ENCODE data around the gene LOXHD1.

LOXHD1 gene

DNA sequence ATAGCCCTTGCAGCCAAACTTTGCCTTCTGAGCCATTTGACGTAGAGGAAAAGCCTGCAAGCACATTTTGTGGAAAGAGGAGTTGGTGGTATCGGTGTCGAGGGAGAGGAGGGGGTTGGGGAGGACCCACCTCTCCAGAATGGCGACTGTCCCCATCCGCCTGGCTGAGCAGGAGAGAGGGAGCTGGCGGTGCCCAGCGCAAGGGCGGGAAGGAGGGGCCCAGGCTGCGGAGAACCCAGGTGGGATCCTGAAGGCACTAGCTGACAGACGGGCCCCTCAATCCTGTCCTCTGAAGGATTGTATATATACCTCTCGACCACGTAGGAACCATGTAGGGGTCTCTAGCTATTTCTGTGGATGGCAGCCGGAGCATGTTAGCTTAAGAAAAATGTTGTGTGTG lies 200.3 kb downstream of the LOXHD1 start:
- in situ Hi-C loops (cut with MboI; ENCODE audit: low sequenced_read_pairs), result no loop called here

DNA sequence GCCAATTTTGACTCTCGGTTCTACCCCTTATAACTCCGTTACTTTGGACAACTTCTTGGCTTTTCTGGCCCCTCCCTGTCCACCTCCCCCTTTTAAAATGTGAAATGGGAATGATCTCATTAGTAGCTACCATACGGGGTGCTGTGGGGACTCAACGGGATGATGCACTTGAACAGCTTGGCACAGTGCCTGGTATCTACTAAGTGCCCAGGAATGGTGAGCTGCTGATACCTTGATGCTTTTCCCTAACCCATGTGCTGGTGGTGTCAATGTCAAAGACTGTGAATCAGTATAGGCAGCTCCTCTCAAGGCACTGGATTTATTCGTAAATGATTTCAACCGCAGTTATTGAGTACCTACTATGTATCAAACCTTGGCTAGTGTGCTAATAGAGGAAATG lies 204.2 kb downstream of the LOXHD1 start:
- in situ Hi-C loops (cut with MboI; ENCODE audit: low sequenced_read_pairs), result no loop called here

DNA sequence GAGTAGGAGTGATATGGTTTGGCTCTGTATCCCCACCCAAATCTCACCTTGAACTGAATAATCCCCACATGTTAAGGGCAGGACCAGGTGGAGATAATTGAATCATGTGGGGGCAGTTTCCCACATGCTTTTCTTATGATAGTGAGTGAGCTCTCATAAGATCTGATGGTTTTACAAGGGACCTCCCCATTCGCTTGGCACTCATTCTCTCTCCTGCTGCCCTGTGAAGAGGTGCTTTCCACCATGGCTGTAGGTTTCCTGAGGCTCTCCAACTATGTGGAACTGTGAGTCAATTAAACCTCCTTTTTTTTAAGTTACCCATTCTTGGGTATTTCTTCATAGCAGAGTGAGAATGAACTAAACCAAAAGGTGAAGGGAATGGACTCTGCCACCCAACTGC lies 207.5 kb downstream of the LOXHD1 start:
- in situ Hi-C loops (cut with MboI; ENCODE audit: low sequenced_read_pairs), result no loop called here

DNA sequence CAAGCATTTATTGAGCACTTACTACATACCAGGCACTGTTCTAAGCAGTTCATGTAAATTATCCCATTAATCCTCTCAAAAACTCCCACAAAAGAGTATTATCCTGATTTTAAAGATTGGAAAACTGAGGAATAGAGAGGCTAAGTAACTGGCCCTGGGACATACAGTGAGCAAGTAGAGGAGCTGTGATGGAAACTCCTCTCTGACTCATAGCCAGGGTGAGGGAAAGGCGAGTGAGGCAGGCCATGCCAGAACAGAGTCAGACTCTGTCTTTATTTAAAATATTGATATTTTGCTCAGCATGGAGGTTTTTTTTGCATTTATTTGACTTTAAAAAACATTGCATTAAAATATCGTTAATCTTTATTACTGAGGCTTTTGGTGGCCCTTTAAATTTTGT lies 208.0 kb downstream of the LOXHD1 start:
- in situ Hi-C loops (cut with MboI; ENCODE audit: low sequenced_read_pairs), result no loop called here

DNA sequence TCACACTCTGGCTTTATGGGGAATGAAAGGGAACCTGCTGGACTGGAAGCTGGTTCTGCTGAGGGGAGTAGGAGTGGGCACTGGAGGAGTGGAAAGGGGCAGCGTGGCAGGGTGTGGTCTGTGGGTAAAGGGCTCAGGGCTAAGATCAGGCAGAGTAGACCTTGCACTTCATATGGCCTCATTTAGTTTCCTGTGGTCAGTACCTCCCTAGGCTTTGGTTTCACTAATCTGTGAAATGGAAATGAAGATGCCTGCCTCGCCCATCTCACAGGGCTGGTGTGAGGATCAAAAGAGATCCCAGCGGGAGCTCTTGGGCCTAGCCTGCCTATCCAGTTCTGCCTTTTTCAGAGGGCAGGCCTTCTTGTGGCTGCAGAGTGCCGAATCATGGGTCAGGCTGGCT lies 208.7 kb downstream of the LOXHD1 start:
- in situ Hi-C loops (cut with MboI; ENCODE audit: low sequenced_read_pairs), result no loop called here

DNA sequence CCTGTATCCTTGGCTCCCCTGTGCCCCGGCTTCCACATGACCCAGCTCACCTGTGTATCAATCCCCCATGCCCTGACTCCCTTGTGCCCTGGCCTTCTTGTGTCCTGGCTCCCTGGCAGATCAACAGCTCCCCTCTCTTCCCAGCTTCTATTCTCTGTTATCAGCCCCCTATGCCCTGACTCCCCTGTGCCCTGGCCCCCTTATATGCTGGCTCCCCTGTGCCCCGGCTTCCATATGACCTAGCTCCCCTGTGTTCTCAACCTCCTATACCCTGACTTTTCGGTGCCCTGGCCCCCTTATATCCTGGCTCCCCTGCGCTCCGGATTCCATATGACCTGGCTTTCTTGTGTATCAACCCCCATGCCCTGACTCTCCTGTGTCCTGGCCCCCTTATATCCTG lies 209.2 kb downstream of the LOXHD1 start:
- in situ Hi-C loops (cut with MboI; ENCODE audit: low sequenced_read_pairs), result no loop called here

DNA sequence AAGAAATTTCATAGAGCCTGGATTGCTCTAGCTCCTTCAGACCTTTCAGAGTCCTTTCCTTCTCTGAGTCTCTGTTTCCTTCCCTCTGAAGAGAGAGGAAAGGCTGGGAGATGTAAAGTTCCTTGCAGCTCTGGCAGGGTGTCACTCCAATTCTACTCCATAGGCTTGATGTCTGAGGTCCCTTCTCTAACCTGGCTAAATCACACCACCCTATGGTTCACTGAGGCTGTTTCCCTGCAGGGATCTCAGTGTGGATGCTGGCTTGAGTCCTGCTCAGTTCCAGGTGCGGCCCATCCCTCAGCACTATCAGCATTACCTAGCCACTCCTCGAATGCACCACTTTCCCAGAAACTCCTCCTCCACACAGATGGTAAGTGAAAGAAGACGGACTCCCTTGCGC lies 209.7 kb downstream of the LOXHD1 start:
- in situ Hi-C loops (cut with MboI; ENCODE audit: low sequenced_read_pairs), result no loop called here

DNA sequence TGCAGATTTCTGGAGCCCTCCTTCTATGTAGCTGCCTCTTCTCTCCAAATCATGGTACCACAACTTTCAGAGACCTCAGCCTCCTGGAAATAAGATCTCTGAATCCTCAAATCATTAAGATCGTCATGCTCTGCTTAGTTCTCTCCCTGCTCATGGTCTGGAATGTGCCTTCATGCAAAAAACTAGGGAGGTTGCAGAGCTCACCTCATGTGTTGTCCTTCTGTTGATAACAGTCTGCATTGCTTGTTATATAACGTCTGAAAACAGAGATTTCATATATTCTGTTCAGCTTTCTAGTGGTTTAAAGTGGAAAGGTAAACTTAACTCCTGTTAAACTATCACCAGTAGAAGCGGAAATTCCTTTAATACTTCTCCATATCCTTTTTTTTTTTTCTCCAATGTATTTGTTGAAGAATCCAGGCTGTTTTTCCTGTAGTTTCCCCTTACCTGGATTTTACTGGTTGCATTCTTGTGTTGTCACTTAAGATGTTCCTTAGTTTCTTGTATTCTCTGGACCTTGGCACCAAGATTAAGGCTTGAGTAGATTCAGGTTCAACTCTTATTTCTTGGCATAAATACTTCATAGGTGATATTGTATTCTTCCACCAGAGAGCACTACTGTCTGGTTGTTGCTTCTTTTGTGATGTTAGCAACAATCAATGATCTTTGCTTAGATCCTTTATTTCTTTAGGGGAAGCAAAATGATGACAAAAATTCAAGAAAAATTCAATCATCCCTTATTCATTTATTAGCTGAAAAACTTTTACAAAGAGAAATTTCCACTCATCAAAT lies 211.3 kb downstream of the LOXHD1 start:
- in situ Hi-C loops (cut with MboI; ENCODE audit: low sequenced_read_pairs), result no loop called here

DNA sequence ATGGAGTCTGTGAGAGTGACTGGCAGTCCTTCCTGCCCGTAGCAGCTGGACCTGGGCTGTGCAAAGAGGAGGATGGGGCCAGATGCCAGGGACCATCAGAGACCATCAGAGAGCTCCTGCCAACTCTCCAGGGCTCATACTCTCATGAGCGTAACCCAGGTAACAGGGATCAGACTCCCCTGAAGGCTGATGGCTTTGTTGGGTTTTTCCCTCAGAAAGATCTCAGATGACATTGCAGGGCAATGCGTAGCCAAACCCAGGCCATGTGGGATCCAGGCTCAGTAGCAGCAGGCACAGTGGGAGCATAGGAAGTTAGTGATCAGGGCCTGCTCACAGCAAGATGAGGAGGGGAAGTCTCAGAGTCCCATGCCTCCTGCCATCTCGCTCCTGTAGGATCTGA lies 218.0 kb downstream of the LOXHD1 start:
- in situ Hi-C loops (cut with MboI; ENCODE audit: low sequenced_read_pairs), result no loop called here

DNA sequence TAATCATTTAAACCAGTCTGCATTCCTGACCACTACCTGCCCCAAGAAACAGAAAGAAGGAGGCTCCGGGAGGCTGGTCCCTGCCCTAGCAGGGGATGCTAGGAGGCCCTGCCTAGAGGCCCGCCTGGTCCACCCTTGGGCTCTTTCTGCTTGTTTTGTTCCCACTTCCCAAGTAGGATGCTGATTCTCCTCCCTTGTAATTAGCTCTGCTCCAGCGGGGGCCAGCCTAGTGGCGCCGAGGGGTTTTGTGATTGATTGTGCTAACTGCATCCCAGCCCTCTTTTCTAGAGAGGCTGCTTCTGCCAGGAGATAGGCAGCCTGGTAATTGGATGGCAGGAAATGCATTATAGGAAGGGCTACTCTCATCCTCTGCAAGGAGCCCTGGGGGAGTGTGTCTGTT lies 220.0 kb downstream of the LOXHD1 start:
- in situ Hi-C loops (cut with MboI; ENCODE audit: low sequenced_read_pairs), result no loop called here

DNA sequence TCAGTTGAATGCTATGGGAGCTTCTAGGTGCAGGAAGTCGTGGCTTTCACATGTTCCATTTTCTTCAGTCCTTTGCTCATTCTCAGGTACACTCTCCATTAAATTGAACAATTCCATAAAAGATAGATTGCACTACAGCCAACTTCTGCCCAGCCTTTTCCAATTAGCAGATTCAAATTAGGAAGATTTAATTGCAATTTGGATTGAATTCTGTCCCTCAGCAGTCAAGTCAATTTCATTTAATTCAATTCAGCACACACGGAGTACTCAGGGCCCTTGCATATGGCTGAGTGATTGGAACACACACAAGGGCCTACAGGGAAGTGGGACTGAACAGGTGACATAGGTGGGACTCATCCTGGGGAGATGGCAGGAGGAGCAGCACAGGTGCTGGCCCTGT lies 220.4 kb downstream of the LOXHD1 start:
- in situ Hi-C loops (cut with MboI; ENCODE audit: low sequenced_read_pairs), result no loop called here

DNA sequence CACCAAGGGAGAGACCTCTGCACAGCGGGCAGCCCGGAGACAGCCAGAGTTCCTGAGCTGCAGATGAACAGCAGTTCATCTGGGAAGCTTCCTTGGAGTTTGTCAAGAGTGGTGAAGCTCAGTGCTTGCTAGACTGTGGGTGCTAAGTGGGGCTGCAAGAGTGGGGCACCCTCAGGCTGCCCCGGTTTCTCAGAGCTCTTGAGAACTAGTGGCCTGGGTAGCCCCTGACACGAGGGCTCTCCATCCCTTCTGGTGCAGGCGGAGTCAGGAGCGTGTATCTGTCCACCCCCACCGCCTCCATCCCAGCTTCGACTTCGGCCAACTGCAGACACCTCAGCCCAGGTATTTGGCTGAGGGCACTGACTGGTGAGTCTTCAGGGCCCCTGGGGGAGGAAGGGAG lies 222.0 kb downstream of the LOXHD1 start:
- in situ Hi-C loops (cut with MboI; ENCODE audit: low sequenced_read_pairs), result no loop called here

DNA sequence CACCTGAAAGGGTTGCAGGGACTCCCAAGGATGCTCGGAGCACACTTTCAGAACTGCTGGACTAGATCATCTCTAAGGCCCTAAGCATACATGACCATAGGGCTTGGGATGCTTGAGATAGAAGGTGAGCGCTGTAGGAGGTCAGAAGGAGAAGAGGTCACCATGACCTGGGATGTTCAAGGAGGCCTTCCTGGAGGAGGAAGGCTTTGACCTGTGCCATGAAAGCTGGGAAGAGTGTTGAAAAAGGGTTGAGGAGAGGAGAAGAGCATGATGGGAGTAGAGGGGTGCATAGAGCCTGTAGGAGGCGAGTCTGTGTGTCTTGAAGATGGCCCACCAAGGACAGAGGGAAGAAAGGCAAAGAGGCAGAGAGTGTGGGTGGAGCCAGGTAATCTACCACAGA lies 222.4 kb downstream of the LOXHD1 start:
- in situ Hi-C loops (cut with MboI; ENCODE audit: low sequenced_read_pairs), result no loop called here

DNA sequence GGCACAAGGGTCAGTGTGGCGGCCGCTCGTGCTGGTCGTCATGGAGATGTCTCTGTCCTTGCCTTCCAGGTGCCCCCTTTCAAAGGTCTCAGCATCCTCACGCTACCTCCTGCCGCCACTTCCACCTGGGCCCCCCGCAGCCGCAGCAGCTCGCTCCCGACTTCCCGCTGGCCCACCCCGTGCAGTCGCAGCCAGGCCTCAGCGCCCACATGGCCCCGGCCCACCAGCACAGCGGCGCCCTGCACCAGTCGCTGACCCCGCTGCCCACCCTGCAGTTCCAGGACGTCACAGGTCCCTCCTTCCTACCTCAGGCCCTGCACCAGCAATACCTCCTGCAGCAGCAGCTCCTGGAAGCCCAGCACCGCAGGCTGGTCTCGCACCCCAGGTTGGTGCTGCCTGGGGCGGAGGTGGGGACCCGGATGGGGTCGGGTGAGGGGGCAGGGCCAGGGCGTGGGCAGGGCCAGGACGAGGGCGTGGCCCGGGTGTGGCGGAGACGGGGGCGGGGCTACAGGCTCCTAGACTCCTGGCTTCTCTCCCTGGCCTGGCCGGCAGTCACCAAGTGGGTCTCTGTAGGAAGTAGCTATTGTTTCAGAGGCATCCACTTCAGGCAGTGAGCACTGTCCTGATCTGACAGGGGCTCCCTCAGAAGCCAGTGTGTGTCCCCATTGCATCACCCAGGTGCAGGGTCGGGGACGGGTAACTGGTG lies 223.7 kb downstream of the LOXHD1 start:
- in situ Hi-C loops (cut with MboI; ENCODE audit: low sequenced_read_pairs), result no loop called here

DNA sequence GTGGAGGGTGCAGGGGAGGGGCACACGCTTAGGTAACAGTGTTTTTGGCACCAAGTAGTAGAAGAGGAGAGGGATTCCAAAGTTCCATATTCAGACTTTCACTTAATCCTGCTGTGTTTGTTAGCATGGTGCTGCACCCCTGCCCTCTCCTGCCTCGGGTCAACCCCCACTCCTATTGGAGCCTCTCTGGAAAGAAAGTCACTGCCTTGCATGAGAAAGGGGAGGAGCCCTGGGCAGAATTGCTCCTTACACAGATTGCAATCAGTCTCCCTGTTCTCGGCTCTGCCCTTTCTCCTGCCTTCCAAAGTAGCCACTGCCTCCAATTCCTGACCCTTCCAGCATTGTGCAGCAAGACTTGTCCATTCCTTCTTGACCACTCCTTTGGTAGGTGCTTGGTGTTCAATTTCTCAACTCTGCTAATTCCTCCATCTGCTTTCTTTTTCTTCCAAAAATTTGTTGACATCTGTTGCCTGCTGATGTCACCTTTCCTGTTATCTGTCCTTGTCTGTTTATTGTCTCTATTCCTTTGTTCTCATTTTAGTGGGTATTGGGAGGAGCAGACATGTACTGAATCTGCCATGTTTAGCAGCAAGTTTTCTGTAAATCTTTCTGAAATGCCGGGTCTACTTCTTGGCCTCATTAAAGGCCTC lies 225.4 kb downstream of the LOXHD1 start:
- in situ Hi-C loops (cut with MboI; ENCODE audit: low sequenced_read_pairs), result no loop called here

DNA sequence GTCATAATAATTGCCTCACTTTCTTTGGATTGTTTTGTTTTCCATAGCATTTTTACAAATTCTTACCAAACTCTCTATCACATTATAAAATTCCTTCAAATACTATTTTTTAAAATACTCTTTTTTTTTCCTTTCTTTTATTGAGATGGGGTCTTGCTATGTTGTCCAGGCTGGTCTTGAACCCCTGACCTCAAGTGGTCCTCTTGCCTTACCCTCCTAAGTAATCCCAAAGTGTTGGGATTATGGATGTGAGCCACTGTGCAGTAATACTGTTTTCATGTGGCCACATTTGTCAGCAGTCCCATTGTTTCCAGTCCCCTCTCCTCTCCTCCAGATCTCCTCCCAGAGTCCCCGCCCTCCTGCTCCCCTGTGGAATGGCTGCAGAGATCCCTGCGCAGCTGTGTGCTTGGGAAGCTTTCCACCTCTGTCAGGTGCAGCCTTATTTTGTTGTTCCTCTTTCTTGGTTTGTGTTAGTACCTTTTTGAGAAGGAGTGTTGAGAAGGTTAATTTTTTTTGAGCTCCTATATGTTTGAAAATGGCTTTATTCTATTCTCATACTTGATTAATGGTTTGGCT lies 227.3 kb downstream of the LOXHD1 start:
- in situ Hi-C loops (cut with MboI; ENCODE audit: low sequenced_read_pairs), result no loop called here

DNA sequence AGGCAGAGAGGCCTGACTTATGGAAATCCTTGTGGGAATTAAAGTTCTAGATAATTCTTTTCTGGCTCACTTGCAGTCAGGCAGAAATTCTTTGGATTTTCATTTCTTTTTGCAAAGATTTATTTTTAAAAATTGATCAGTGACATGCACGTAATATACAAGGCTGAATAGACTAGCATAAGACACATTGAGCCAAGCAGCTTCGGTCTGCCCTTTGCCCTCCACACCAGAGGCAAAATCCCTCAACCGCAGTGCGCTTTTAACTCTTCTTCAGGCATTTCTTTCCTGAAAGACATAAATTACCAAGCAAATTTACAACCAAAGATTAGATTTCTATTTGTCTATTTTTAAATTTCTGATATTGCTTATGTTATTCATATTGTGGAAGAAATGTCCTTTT lies 227.9 kb downstream of the LOXHD1 start:
- in situ Hi-C loops (cut with MboI; ENCODE audit: low sequenced_read_pairs), result no loop called here

DNA sequence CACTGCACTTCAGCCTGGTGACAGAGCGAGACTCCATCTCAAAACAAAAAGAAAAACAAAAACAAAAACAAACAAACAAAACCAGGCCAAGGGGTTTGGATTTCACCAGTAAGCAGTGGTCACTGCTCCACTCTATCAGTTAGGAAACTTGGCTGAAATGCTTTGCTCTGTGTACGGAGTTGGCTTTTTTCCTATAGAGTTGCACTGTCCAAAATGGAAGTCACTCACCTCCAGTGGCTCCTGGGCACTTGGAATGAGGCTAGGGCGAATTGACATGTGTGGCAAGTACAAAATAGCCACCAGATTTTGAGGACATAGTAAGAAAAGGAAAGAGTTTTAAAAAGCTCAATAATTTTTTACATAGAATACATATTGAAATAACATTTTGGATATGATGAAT lies 228.7 kb downstream of the LOXHD1 start:
- in situ Hi-C loops (cut with MboI; ENCODE audit: low sequenced_read_pairs), result no loop called here

DNA sequence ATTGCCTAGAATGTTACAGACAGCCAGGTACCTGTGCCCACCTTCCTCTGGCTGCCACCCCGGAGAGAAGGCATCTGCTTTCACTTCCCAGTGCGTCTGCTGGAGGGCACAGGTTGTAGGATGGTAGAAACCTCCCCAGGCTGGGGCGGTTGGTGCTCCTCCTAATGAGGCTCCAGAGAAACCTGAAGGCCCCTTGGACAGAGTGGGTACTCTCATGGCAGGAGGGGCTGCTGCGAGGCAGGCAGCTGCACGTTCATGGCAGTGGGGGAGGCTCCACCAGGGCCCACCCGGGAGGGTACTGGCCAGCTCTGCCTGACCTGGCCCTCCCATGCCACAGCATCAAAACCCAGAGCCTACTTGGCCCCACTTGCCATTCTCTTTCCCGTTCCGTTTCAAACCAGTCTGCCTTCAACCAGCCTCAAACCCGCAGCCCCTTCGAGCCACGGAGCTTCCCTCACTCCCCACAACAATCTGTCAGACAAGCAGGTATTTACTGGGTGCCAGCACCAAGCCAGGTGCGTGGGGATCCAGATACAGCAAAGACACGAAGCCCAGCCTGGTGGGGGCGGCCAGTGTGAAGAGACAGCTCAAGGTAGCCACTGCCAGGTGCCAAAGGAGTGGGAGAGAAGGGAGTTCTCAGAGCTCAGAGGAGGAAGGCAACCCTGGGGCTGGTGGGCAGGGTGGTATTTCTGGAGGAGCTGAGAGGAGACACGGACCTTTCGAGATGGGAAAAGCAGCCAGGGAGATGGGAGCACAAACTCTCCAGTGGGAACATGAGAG lies 229.6 kb downstream of the LOXHD1 start:
- in situ Hi-C loops (cut with MboI; ENCODE audit: low sequenced_read_pairs), result no loop called here
